MCF 10A (cell line): Measurements from ENCODE around the gene TH. TPM values are rescaled to one million over a fixed set of nuclear protein-coding genes. Genes with fewer than 3 reads are reported as not detected.

Experiments
- BruUV-seq: library from RNA; stranded (reverse); fragments of 400-500 nt; replicated peaks from 2 replicates; lab custom pipeline; 2021; lab: Mats Ljungman, UMichigan
- CTCF ChIA-PET: fragments of 300-600 bp; sonication (Branson Sonifier 250); formaldehyde crosslinking; extraction: SDS; loops from one replicate; lab custom pipeline; 2021; ENCODE audit warnings: antibody characterized with exemption, inconsistent platforms; lab: Yijun Ruan, JAX
- POLR2A ChIA-PET: fragments of 300-600, 350-650 bp; sonication (Branson Sonifier 250); formaldehyde crosslinking; extraction: SDS; loops from one replicate; lab custom pipeline; 2020; ENCODE audit warnings: antibody characterized with exemption, inconsistent platforms; lab: Yijun Ruan, JAX
- DNase-seq: peaks from one replicate; pipeline ENCODE4 v3.0.0-alpha.2; 2018; ENCODE audit not compliant: unreplicated experiment
- H3K27ac Mint-ChIP-seq: one replicate; pipeline ENCODE4 v1.8.0; 2022; ENCODE audit warnings: mild to moderate bottlenecking, low read depth, mixed read lengths; ENCODE audit not compliant: unreplicated experiment
- H3K27me3 Mint-ChIP-seq: one replicate; pipeline ENCODE4 v1.8.0; 2022; ENCODE audit warnings: mixed read lengths; ENCODE audit not compliant: insufficient read depth, unreplicated experiment
- H3K36me3 Mint-ChIP-seq: one replicate; pipeline ENCODE4 v1.8.0; 2022; ENCODE audit warnings: mild to moderate bottlenecking, moderate library complexity, mixed read lengths; ENCODE audit not compliant: insufficient read depth, unreplicated experiment
- H3K4me1 Mint-ChIP-seq: one replicate; pipeline ENCODE4 v1.8.0; 2022; ENCODE audit warnings: mixed read lengths; ENCODE audit not compliant: insufficient read depth, unreplicated experiment
- H3K4me3 Mint-ChIP-seq: one replicate; pipeline ENCODE4 v1.8.0; 2022; ENCODE audit warnings: mild to moderate bottlenecking, moderate library complexity, mixed read lengths; ENCODE audit not compliant: unreplicated experiment
- H3K9me3 Mint-ChIP-seq: one replicate; pipeline ENCODE4 v1.8.0; 2022; ENCODE audit warnings: mixed read lengths; ENCODE audit not compliant: unreplicated experiment
- CTCF ChIP-seq: fragments of 200-600 bp; IDR thresholded peaks from one replicate; pipeline ENCODE4 v1.8.0; 2022; ENCODE audit warnings: antibody characterized with exemption, mild to moderate bottlenecking; ENCODE audit not compliant: unreplicated experiment
- intact Hi-C: fragments of 100-400 bp; cut with micrococcal nuclease; formaldehyde crosslinking; loops from 2 replicates; pipeline ENCODE4 v1.14.1; 2022
- total RNA-seq: library from RNA; stranded (reverse); gene quantifications from 2 replicates; pipeline ENCODE4 v1.2.3, GENCODE V29; 2022

TH gene
- total RNA-seq, 1 experiment from 2014 or later = 1.1 TPM

DNA sequence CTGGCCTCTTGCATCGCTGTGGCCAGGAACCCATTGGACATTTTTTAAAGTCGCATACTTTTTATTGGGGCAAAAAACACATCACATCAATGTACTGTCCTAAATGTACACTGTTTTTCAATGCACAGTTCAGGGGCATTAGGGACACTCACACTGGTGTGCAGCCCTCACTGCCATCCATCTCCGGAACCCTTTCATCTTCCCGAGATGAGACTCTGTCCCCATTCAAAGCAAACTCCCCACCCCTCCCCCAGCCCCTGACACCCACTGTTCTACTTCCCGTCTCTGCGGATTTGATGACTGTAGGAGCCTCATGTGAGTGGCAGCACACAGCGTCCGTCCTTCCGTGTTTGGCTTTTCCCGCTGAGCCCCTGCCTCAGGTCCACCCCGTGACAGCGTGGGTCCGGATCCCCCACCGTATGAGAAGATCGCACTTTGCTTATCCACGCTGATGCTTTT is 41.8 kb upstream of the TH start:
- Mint-ChIP-seq H3K36me3 (no peaks in the 10 kb centered on the region), H3K27me3 (no peaks in the 10 kb centered on the region), H3K27ac (no peak overlapping the region), H3K4me3 (no peak overlapping the region), H3K9me3 (no peaks in the 10 kb centered on the region), H3K4me1 (peaks cover 3% of the 10 kb centered on the region)
- intact Hi-C loops = no loop called here
- ChIA-PET POLR2A (no interaction called here), CTCF (no interaction called here)
- BruUV-seq = no TSS peak
- DNase-seq = no peak
- TF ChIP-seq CTCF = no peak

GRCh38 chr11:2212411-2213251 is 41.0 kb upstream of the TH start:
- H3K9me3 Mint-ChIP-seq = no peaks in the 10 kb centered on the region
- no peak overlapping the region for H3K4me3 Mint-ChIP-seq
- no TSS peak for BruUV-seq
- H3K36me3 Mint-ChIP-seq = no peaks in the 10 kb centered on the region
- CTCF ChIA-PET = interaction anchor here (0.6 kb wide), 1 partner anchor 90 kb away, joined by 4 read pairs; no protein-coding TSS in a partner anchor
- H3K4me1 Mint-ChIP-seq = peaks cover 6% of the 10 kb centered on the region
- TF ChIP-seq CTCF = no peak
- H3K27me3 Mint-ChIP-seq = no peaks in the 10 kb centered on the region
- intact Hi-C loops = no loop called here
- POLR2A ChIA-PET = no interaction called here
- DNase-seq = no peak
- H3K27ac Mint-ChIP-seq = no peak overlapping the region

GRCh38 chr11:2211113-2211971 is 39.7 kb upstream of the TH start:
- no peak for TF ChIP-seq CTCF
- no peak overlapping the region for H3K27ac Mint-ChIP-seq
- ChIA-PET CTCF (interaction anchor here (0.6 kb wide), 1 partner anchor 88 kb away, joined by 3 read pairs; no protein-coding TSS in a partner anchor), POLR2A (no interaction called here)
- H3K4me3 Mint-ChIP-seq = no peak overlapping the region
- peaks cover 6% of the 10 kb centered on the region for H3K4me1 Mint-ChIP-seq
- H3K36me3 Mint-ChIP-seq = no peaks in the 10 kb centered on the region
- H3K27me3 Mint-ChIP-seq = no peaks in the 10 kb centered on the region
- no peaks in the 10 kb centered on the region for H3K9me3 Mint-ChIP-seq
- intact Hi-C loops = no loop called here
- DNase-seq = no peak
- no TSS peak for BruUV-seq
